ENCODE results near the gene REP15. TPM values are rescaled to one million over a fixed set of nuclear protein-coding genes. Genes with fewer than 3 reads are reported as not detected.

Gene REP15
- total and polyA plus RNA-seq, 2 experiments from 2014 or later = 0.38 to 0.89 TPM

DNA sequence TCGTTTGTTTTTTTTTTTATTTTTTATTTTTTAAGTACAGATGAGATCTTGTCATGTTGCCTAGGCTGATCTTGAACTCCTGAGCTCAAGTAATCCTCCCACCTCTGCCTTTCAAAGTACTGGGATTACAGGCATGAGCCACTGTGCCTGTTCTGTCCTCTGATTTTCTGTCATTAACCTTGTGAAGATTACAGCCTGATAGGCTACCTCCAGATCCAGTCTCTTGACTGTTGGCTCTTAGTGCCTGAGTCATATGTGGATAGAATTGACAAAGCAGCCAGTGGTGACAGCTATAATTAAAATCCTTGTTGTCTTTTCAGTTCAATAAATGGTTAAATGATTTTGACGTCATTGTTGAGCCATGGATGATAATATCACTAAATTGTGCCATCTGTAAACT lies 21.3 kb upstream of the REP15 start:
- Histone ChIP-seq H3K27ac (ENCODE audit: low read depth) (no peak overlapping the region), H3K9me2 (ENCODE audit: insufficient read depth) (no peaks in the 10 kb centered on the region), H3K36me3 (ENCODE audit: insufficient read depth) (0 out of 2 replicates have a peak, but pooled peaks cover 4% of the 10 kb centered on the region), H4K20me1 (replicated peaks; ENCODE audit: insufficient read depth) (no peaks in the 10 kb centered on the region), H3K4me2 (no peak overlapping the region), H3K4me1 (ENCODE audit: insufficient read depth) (no peaks in the 10 kb centered on the region), H3K79me2 (replicated peaks; ENCODE audit: insufficient read depth) (no peaks in the 10 kb centered on the region), H3K4me3 (no peak overlapping the region), H2AFZ (no peak overlapping the region), H3F3A (replicated peaks; ENCODE audit: low read depth) (no peaks in the 10 kb centered on the region), H3K27me3 (ENCODE audit: insufficient read depth) (no peaks in the 10 kb centered on the region)
- no peak overlapping the region for H3K27ac Mint-ChIP-seq
- H3K4me1 Mint-ChIP-seq = no peaks in the 10 kb centered on the region
- H3K27me3 Mint-ChIP-seq (ENCODE audit: insufficient read depth, low read depth, poor library complexity) = no peaks in the 10 kb centered on the region
- ATAC-seq (no peak), DNase-seq (ENCODE audit: low spot score) (no peak)
- no peak overlapping the region for H3K4me3 Mint-ChIP-seq
- TF ChIP-seq, protein P1, sequence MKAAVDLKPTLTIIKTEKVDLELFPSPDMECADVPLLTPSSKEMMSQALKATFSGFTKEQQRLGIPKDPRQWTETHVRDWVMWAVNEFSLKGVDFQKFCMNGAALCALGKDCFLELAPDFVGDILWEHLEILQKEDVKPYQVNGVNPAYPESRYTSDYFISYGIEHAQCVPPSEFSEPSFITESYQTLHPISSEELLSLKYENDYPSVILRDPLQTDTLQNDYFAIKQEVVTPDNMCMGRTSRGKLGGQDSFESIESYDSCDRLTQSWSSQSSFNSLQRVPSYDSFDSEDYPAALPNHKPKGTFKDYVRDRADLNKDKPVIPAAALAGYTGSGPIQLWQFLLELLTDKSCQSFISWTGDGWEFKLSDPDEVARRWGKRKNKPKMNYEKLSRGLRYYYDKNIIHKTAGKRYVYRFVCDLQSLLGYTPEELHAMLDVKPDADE (IDR thresholded peaks at IDR 0.05) = no peak
- TF ChIP-seq STAT1 (IDR thresholded peaks at IDR 0.05; ENCODE audit: unreplicated experiment) = no peak
- TF ChIP-seq ZNF114 (CRISPR knock-in tag; IDR thresholded peaks at IDR 0.05) = no peak
- TF ChIP-seq, protein P2, sequence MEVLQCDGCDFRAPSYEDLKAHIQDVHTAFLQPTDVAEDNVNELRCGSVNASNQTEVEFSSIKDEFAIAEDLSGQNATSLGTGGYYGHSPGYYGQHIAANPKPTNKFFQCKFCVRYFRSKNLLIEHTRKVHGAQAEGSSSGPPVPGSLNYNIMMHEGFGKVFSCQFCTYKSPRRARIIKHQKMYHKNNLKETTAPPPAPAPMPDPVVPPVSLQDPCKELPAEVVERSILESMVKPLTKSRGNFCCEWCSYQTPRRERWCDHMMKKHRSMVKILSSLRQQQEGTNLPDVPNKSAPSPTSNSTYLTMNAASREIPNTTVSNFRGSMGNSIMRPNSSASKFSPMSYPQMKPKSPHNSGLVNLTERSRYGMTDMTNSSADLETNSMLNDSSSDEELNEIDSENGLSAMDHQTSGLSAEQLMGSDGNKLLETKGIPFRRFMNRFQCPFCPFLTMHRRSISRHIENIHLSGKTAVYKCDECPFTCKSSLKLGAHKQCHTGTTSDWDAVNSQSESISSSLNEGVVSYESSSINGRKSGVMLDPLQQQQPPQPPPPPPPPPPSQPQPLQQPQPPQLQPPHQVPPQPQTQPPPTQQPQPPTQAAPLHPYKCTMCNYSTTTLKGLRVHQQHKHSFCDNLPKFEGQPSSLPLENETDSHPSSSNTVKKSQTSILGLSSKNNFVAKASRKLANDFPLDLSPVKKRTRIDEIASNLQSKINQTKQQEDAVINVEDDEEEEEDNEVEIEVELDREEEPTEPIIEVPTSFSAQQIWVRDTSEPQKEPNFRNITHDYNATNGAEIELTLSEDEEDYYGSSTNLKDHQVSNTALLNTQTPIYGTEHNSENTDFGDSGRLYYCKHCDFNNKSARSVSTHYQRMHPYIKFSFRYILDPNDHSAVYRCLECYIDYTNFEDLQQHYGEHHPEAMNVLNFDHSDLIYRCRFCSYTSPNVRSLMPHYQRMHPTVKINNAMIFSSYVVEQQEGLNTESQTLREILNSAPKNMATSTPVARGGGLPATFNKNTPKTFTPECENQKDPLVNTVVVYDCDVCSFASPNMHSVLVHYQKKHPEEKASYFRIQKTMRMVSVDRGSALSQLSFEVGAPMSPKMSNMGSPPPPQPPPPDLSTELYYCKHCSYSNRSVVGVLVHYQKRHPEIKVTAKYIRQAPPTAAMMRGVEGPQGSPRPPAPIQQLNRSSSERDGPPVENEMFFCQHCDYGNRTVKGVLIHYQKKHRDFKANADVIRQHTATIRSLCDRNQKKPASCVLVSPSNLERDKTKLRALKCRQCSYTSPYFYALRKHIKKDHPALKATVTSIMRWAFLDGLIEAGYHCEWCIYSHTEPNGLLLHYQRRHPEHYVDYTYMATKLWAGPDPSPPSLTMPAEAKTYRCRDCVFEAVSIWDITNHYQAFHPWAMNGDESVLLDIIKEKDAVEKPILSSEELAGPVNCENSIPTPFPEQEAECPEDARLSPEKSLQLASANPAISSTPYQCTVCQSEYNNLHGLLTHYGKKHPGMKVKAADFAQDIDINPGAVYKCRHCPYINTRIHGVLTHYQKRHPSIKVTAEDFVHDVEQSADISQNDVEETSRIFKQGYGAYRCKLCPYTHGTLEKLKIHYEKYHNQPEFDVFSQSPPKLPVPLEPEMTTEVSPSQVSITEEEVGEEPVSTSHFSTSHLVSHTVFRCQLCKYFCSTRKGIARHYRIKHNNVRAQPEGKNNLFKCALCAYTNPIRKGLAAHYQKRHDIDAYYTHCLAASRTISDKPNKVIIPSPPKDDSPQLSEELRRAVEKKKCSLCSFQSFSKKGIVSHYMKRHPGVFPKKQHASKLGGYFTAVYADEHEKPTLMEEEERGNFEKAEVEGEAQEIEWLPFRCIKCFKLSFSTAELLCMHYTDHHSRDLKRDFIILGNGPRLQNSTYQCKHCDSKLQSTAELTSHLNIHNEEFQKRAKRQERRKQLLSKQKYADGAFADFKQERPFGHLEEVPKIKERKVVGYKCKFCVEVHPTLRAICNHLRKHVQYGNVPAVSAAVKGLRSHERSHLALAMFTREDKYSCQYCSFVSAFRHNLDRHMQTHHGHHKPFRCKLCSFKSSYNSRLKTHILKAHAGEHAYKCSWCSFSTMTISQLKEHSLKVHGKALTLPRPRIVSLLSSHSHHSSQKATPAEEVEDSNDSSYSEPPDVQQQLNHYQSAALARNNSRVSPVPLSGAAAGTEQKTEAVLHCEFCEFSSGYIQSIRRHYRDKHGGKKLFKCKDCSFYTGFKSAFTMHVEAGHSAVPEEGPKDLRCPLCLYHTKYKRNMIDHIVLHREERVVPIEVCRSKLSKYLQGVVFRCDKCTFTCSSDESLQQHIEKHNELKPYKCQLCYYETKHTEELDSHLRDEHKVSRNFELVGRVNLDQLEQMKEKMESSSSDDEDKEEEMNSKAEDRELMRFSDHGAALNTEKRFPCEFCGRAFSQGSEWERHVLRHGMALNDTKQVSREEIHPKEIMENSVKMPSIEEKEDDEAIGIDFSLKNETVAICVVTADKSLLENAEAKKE (CRISPR knock-in tag; IDR thresholded peaks at IDR 0.05) = no peak
- no peak for TF ChIP-seq POLR2AphosphoS5 (IDR thresholded peaks at IDR 0.05; ENCODE audit: low read depth)
- TF ChIP-seq NANOG (IDR thresholded peaks at IDR 0.05; ENCODE audit: borderline replicate concordance) = no peak
- TF ChIP-seq EZH2 (IDR thresholded peaks at IDR 0.05; ENCODE audit: low read depth, unreplicated experiment) = no peak
- peaks cover 1% of the 10 kb centered on the region; the same call in 2 of the 3 replicates for H3K36me3 Mint-ChIP-seq (ENCODE audit: low read depth)
- H3K9me3 Mint-ChIP-seq = no peaks in the 10 kb centered on the region

All from GM23338 (cell line).